Measurements from ENCODE around the gene DTNB.
"Not testable (repeated sequence)": the region's sequence is repeated elsewhere in the genome, so short reads cannot be mapped to it uniquely, and the experiment has no call there.

Gene DTNB

GRCh38 chr2:25585189-25585588 is 88.2 kb downstream of the DTNB start:
- no peak for DNase-seq

- no peak for DNase-seq
Measured at GRCh38 chr2:25582077-25582830, 91.1 kb downstream of the DTNB start.

GRCh38 chr2:25576596-25576995 is 96.8 kb downstream of the DTNB start:
- DNase-seq = no peak

GRCh38 chr2:25572638-25573037 is 100.7 kb downstream of the DTNB start:
- DNase-seq = no peak

GRCh38 chr2:25570161-25570845 is 103.1 kb downstream of the DTNB start:
- no peak for DNase-seq

- peak; percentile 34 for DNase-seq
Measured at GRCh38 chr2:25567406-25567805, 106.0 kb downstream of the DTNB start.

- DNase-seq = no peak
Measured at GRCh38 chr2:25566694-25567093, 106.7 kb downstream of the DTNB start.

GRCh38 chr2:25566094-25566493 is 107.3 kb downstream of the DTNB start:
- DNase-seq = peak; percentile 32

- DNase-seq = no peak
Measured at GRCh38 chr2:25561136-25561850, 112.1 kb downstream of the DTNB start.

- DNase-seq = no peak
Measured at GRCh38 chr2:25559148-25559547, 114.2 kb downstream of the DTNB start.

GRCh38 chr2:25558262-25558661 is 115.1 kb downstream of the DTNB start:
- DNase-seq = no peak

GRCh38 chr2:25557179-25558036 is 116.0 kb downstream of the DTNB start:
- DNase-seq = no peak

- no peak for DNase-seq
Measured at GRCh38 chr2:25552318-25552717, 121.1 kb downstream of the DTNB start.

- DNase-seq = no peak
Measured at GRCh38 chr2:25551316-25551715, 122.1 kb downstream of the DTNB start.

GRCh38 chr2:25549571-25549970 is 123.8 kb downstream of the DTNB start:
- DNase-seq = not testable (repeated sequence)

- no peak for DNase-seq
Measured at GRCh38 chr2:25548601-25549000, 124.8 kb downstream of the DTNB start.

- DNase-seq = no peak
Measured at GRCh38 chr2:25546852-25547251, 126.5 kb downstream of the DTNB start.

GRCh38 chr2:25545899-25546298 is 127.5 kb downstream of the DTNB start:
- no peak for DNase-seq

GRCh38 chr2:25544445-25544844 is 128.9 kb downstream of the DTNB start:
- DNase-seq = no peak

GRCh38 chr2:25543939-25544338 is 129.4 kb downstream of the DTNB start:
- DNase-seq = no peak

GRCh38 chr2:25541378-25541777 is 132.0 kb downstream of the DTNB start:
- DNase-seq = no peak

- no peak for DNase-seq
Measured at GRCh38 chr2:25539136-25539535, 134.2 kb downstream of the DTNB start.

- DNase-seq = no peak
Measured at GRCh38 chr2:25537526-25537925, 135.9 kb downstream of the DTNB start.
